ENCODE data around the gene HTR1B. TPM values are rescaled to one million over a fixed set of nuclear protein-coding genes. Genes with fewer than 3 reads are reported as not detected.

Gene HTR1B
- polyA plus RNA-seq, 1 donor from 2014 or later = 0.19 TPM

- H3K4me3 ChIP-seq (ENCODE audit: low read length) = no peak overlapping the region
- no peak overlapping the region for H3K4me2 ChIP-seq (ENCODE audit: low read length)
- H3K9me2 ChIP-seq (ENCODE audit: insufficient read depth, low read length) = no peaks in the 10 kb centered on the region
- no peak overlapping the region for H2AFZ ChIP-seq (ENCODE audit: low read depth, low read length)
- no peak overlapping the region for H3K27ac ChIP-seq (ENCODE audit: low read length)
- no peak overlapping the region for H3K9ac ChIP-seq (ENCODE audit: low read length)
- no peaks in the 10 kb centered on the region for H3K36me3 ChIP-seq (ENCODE audit: insufficient read depth, low read length)
- no peak for TF ChIP-seq REST (IDR thresholded peaks at IDR 0.05; ENCODE audit: borderline replicate concordance)
- no peak for TF ChIP-seq TAF1 (IDR thresholded peaks at IDR 0.05; ENCODE audit: low read depth)
- TF ChIP-seq RAD21 (conservative IDR thresholded peaks at IDR 0.05) = no peak
- no peak for TF ChIP-seq POLR2AphosphoS5 (IDR thresholded peaks at IDR 0.05)
- TF ChIP-seq SMC3 (conservative IDR thresholded peaks at IDR 0.05; ENCODE audit: poor library complexity) = no peak
- TF ChIP-seq EZH2 (IDR thresholded peaks at IDR 0.05; ENCODE audit: borderline replicate concordance, insufficient read depth, low read length, poor library complexity, severe bottlenecking) = no peak
- TF ChIP-seq CTCF (IDR thresholded peaks at IDR 0.05; ENCODE audit: poor library complexity, severe bottlenecking) = no peak
- H3F3A ChIP-seq (ENCODE audit: insufficient read depth, low read length, poor library complexity, severe bottlenecking) = no peaks in the 10 kb centered on the region
- peaks cover 6% of the 10 kb centered on the region for H3K9me3 ChIP-seq (ENCODE audit: low read length)
- H3K27me3 ChIP-seq (ENCODE audit: insufficient read depth, low read depth, low read length) = no peaks in the 10 kb centered on the region
- no peaks in the 10 kb centered on the region for H4K20me1 ChIP-seq (ENCODE audit: insufficient read depth)
- H3K79me2 ChIP-seq (replicated peaks; ENCODE audit: insufficient read depth, low read length) = no peaks in the 10 kb centered on the region
These were observed 48.6 kb upstream of the HTR1B start for GRCh38 chr6:77511860-77512259.

- H3K27me3 ChIP-seq (ENCODE audit: insufficient read depth, low read depth, low read length) = no peaks in the 10 kb centered on the region
- H3K9me3 ChIP-seq (ENCODE audit: low read length) = no peaks in the 10 kb centered on the region
- H2AFZ ChIP-seq (ENCODE audit: low read depth, low read length) = no peak overlapping the region
- H3F3A ChIP-seq (ENCODE audit: insufficient read depth, low read length, poor library complexity, severe bottlenecking) = no peaks in the 10 kb centered on the region
- H3K4me2 ChIP-seq (ENCODE audit: low read length) = no peak overlapping the region
- no peaks in the 10 kb centered on the region for H4K20me1 ChIP-seq (ENCODE audit: insufficient read depth)
- no peaks in the 10 kb centered on the region for H3K36me3 ChIP-seq (ENCODE audit: insufficient read depth, low read length)
- no peak overlapping the region for H3K4me3 ChIP-seq (ENCODE audit: low read length)
- no peak overlapping the region for H3K9ac ChIP-seq (ENCODE audit: low read length)
- no peaks in the 10 kb centered on the region for H3K79me2 ChIP-seq (replicated peaks; ENCODE audit: insufficient read depth, low read length)
- H3K27ac ChIP-seq (ENCODE audit: low read length) = no peak overlapping the region
- H3K9me2 ChIP-seq (ENCODE audit: insufficient read depth, low read length) = no peaks in the 10 kb centered on the region
- TF ChIP-seq EZH2 (IDR thresholded peaks at IDR 0.05; ENCODE audit: borderline replicate concordance, insufficient read depth, low read length, poor library complexity, severe bottlenecking) (no peak), REST (IDR thresholded peaks at IDR 0.05; ENCODE audit: borderline replicate concordance) (no peak)
These were observed 39.7 kb upstream of the HTR1B start for GRCh38 chr6:77502981-77503380.
